ENCODE results near the gene FOXP4. TPM values are rescaled to one million over a fixed set of nuclear protein-coding genes. Genes with fewer than 3 reads are reported as not detected.

Gene FOXP4
- total and polyA plus RNA-seq, 2 of the 13 experiments (the other 11 are each of a cell fraction or from before 2014, with no cell fraction given), result 11.0 to 12.4 TPM

DNA sequence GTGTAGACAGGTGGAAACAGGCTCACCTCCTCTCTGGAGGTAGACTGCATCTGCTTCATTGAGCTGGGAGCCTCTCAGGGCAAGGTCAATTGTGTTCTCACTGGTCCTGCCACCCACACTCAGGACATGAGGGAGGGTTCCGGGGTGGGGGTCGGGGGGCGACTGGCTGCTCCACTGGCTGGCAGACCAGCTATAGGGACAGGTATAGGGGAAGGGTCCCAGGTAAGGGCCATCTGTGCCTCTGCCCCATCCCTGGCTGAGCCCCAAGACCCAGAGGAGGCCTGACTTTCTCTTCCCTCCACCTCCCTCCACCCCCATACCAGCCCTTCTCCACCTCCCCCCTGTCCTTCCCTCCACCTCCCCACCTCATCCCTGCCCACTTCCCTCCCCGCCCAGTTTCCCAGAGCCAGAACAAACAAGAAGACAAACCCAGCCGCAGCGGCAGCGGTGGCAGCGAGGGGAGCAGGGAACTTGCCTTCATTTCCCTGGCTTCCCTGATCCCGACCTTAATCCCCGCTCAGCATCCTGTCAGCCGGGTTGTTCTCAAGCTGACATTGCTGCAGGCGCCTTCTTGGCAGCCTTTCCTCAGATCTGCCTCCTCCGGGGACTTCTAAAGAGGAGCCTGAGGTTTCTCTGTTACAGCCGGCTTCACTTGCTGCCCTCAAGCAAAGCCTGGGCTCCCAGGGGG, 18.3 kb upstream of the FOXP4 start (continued):
- TF ChIP-seq, protein P1, sequence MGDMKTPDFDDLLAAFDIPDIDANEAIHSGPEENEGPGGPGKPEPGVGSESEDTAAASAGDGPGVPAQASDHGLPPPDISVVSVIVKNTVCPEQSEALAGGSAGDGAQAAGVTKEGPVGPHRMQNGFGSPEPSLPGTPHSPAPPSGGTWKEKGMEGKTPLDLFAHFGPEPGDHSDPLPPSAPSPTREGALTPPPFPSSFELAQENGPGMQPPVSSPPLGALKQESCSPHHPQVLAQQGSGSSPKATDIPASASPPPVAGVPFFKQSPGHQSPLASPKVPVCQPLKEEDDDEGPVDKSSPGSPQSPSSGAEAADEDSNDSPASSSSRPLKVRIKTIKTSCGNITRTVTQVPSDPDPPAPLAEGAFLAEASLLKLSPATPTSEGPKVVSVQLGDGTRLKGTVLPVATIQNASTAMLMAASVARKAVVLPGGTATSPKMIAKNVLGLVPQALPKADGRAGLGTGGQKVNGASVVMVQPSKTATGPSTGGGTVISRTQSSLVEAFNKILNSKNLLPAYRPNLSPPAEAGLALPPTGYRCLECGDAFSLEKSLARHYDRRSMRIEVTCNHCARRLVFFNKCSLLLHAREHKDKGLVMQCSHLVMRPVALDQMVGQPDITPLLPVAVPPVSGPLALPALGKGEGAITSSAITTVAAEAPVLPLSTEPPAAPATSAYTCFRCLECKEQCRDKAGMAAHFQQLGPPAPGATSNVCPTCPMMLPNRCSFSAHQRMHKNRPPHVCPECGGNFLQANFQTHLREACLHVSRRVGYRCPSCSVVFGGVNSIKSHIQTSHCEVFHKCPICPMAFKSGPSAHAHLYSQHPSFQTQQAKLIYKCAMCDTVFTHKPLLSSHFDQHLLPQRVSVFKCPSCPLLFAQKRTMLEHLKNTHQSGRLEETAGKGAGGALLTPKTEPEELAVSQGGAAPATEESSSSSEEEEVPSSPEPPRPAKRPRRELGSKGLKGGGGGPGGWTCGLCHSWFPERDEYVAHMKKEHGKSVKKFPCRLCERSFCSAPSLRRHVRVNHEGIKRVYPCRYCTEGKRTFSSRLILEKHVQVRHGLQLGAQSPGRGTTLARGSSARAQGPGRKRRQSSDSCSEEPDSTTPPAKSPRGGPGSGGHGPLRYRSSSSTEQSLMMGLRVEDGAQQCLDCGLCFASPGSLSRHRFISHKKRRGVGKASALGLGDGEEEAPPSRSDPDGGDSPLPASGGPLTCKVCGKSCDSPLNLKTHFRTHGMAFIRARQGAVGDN (CRISPR knock-in tag; IDR thresholded peaks at IDR 0.05), result peak; percentile 67
- TF ChIP-seq ZSCAN25 (CRISPR knock-in tag; IDR thresholded peaks at IDR 0.05) (peak; percentile 97), ADNP (CRISPR knock-in tag; IDR thresholded peaks at IDR 0.05) (no peak), PCBP2 (optimal IDR thresholded peaks at IDR 0.05; ENCODE audit: low read depth, low read length, poor library complexity, severe bottlenecking) (peak; percentile 55), RFX5 (IDR thresholded peaks at IDR 0.05; ENCODE audit: low read depth, low read length) (no peak), ZNF605 (CRISPR knock-in tag; IDR thresholded peaks at IDR 0.05) (0 out of 2 replicates have a peak, but pooled peaks have one; percentile 24), ZNF33B (CRISPR knock-in tag; IDR thresholded peaks at IDR 0.05) (0 out of 2 replicates have a peak, but pooled peaks have one; percentile 15), THYN1 (CRISPR knock-in tag; IDR thresholded peaks at IDR 0.05; ENCODE audit: borderline replicate concordance, low read depth) (0 out of 2 replicates have a peak, but pooled peaks have one; percentile 40), ZSCAN9 (CRISPR knock-in tag; IDR thresholded peaks at IDR 0.05; ENCODE audit: borderline replicate concordance) (no peak), POLR2AphosphoS5 (IDR thresholded peaks at IDR 0.05; ENCODE audit: low read depth, low read length) (no peak), ZNF263 (CRISPR knock-in tag; IDR thresholded peaks at IDR 0.05) (no peak), ZNF841 (CRISPR knock-in tag; IDR thresholded peaks at IDR 0.05; ENCODE audit: borderline replicate concordance) (no peak), ZNF556 (CRISPR knock-in tag; IDR thresholded peaks at IDR 0.05; ENCODE audit: borderline replicate concordance) (no peak), ZBTB20 (CRISPR knock-in tag; IDR thresholded peaks at IDR 0.05; ENCODE audit: borderline replicate concordance, low read depth) (no peak), KDM2A (CRISPR knock-in tag; IDR thresholded peaks at IDR 0.05; ENCODE audit: borderline replicate concordance, low read depth) (peak; percentile 16; the same call in 1 of the 2 replicates), ZNF501 (CRISPR knock-in tag; IDR thresholded peaks at IDR 0.05) (no peak), ZBTB7B (CRISPR knock-in tag; IDR thresholded peaks at IDR 0.05) (0 out of 2 replicates have a peak, but pooled peaks have one; percentile 26), ZFP1 (CRISPR knock-in tag; IDR thresholded peaks at IDR 0.05) (no peak), ZNF788 (CRISPR knock-in tag; IDR thresholded peaks at IDR 0.05; ENCODE audit: borderline replicate concordance) (no peak)
- TF ChIP-seq, protein P2, sequence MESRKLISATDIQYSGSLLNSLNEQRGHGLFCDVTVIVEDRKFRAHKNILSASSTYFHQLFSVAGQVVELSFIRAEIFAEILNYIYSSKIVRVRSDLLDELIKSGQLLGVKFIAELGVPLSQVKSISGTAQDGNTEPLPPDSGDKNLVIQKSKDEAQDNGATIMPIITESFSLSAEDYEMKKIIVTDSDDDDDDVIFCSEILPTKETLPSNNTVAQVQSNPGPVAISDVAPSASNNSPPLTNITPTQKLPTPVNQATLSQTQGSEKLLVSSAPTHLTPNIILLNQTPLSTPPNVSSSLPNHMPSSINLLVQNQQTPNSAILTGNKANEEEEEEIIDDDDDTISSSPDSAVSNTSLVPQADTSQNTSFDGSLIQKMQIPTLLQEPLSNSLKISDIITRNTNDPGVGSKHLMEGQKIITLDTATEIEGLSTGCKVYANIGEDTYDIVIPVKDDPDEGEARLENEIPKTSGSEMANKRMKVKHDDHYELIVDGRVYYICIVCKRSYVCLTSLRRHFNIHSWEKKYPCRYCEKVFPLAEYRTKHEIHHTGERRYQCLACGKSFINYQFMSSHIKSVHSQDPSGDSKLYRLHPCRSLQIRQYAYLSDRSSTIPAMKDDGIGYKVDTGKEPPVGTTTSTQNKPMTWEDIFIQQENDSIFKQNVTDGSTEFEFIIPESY (CRISPR knock-in tag; IDR thresholded peaks at IDR 0.05), result no peak
- TF ChIP-seq, protein P3, sequence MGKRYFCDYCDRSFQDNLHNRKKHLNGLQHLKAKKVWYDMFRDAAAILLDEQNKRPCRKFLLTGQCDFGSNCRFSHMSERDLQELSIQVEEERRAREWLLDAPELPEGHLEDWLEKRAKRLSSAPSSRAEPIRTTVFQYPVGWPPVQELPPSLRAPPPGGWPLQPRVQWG (CRISPR knock-in tag; IDR thresholded peaks at IDR 0.05; ENCODE audit: borderline replicate concordance, low read depth), result no peak
- TF ChIP-seq, protein P4, sequence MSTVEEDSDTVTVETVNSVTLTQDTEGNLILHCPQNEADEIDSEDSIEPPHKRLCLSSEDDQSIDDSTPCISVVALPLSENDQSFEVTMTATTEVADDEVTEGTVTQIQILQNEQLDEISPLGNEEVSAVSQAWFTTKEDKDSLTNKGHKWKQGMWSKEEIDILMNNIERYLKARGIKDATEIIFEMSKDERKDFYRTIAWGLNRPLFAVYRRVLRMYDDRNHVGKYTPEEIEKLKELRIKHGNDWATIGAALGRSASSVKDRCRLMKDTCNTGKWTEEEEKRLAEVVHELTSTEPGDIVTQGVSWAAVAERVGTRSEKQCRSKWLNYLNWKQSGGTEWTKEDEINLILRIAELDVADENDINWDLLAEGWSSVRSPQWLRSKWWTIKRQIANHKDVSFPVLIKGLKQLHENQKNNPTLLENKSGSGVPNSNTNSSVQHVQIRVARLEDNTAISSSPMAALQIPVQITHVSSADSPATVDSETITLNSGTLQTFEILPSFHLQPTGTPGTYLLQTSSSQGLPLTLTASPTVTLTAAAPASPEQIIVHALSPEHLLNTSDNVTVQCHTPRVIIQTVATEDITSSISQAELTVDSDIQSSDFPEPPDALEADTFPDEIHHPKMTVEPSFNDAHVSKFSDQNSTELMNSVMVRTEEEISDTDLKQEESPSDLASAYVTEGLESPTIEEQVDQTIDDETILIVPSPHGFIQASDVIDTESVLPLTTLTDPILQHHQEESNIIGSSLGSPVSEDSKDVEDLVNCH (CRISPR knock-in tag; IDR thresholded peaks at IDR 0.05), result no peak

All from HepG2 (cell line).